GM21390 (cell line): ENCODE data around the gene UQCRHL.
A peak's percentile ranks its signal among the peaks of the same experiment; 100 is the strongest.
"Not testable (repeated sequence)": the region's sequence is repeated elsewhere in the genome, so short reads cannot be mapped to it uniquely, and the experiment has no call there.

Experiments used
- ATAC-seq: cut with Tn5 transposase; IDR thresholded peaks from one replicate; pipeline ENCODE4 v1.9.1; 2021; ENCODE audit not compliant: unreplicated experiment

Gene UQCRHL

DNA sequence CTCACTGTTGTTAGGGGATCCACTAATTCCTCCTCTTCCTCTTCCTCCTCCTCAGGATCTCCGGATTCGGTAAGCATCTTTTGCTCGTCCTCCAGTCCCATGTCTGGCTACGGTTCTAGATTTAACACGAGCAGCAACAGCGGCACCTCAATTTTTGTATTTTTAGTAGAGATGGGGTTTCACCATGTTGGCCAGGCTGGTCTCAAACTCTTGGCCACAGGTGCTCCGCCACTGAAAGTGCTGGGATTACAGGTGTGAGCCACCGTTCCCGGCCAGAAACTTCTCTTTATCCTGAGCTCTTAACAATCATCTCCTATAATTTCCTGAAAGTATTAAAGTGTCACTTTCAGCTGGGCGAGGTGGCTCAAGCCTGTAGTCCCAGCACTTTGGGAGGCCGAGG lies at the start of gene UQCRHL:
TSS of gene UQCRHL (minus strand) at position 101 of the 400 bp plus-strand sequence. CDS start at position 101, 0 bp downstream.
- ATAC-seq: not testable (repeated sequence)

DNA sequence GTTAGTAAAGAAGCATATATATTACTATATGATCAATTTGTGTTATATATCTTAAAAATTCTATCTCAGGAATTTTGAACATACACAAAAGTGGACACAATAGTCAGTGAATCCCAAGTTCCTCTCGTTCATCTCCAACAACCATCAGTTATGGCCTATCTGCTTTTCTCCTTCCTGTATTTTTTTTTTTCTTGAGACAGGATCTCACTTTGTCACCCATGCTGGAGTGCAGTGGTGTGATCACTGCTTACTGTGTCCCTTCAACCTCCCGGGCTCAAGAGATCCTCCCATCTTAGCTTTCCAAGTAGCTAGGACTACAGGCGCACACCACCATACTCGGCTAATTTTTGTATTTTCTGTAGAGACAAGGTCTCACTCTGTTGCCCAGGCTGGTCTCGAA lies 49.4 kb upstream of the UQCRHL start:
- ATAC-seq: no peak

DNA sequence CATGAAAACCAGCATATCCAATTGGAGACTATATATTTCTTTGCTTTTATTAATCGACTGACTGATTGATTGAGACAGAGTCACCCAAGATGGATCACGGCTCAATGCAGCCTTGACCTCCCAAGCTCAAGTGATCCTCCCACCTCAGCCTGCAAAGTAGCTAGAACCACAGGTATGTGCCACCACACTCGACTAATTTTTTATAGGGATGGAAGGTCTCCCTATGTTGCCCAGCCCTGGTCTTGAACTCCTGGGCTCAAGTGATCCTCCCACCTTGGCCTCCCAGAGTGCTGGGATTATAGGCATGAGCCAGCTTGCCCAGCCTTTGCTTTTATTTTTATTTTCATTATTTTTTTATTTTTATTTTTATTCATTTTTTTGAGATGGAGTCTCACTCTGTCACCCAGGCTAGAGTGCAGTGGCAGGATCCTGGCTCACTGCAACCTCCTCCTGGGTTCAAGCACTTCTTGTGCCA lies 45.4 kb upstream of the UQCRHL start:
- no peak for ATAC-seq

DNA sequence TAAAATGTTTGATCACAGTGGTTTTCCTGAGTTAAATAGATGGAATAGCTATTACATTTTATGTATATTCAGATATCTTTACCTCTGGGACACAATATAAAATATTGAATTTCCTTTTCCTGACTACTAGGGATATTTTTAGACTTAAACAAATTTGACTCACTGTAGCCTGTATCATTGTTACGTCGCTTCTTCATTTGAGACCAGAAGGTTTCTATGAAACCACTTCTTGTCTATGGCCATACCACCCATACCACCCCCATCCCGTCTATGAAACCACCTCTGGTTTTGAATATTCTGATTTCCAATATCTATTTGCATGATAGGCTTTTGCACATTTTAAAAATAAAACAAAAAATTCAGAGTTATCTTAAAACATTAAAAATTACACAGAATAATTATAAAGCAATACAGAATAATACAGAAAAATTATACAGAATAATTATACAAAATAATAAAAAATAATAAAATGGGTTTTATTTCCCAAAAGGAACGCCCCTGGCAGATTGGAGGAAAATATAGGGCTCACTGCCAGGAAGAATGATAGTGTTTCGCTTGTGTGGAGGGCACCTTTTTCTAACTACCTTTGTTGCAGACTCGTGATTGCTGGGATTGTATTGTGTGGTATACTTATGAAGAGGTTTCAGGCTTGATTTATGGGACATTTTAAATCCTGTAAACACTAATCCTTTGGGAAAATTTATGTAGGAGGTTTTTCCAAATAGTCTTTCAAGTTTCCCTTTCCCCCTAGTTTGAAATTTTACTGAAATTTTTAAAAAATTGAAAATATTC lies 44.8 kb upstream of the UQCRHL start:
- no peak for ATAC-seq

DNA sequence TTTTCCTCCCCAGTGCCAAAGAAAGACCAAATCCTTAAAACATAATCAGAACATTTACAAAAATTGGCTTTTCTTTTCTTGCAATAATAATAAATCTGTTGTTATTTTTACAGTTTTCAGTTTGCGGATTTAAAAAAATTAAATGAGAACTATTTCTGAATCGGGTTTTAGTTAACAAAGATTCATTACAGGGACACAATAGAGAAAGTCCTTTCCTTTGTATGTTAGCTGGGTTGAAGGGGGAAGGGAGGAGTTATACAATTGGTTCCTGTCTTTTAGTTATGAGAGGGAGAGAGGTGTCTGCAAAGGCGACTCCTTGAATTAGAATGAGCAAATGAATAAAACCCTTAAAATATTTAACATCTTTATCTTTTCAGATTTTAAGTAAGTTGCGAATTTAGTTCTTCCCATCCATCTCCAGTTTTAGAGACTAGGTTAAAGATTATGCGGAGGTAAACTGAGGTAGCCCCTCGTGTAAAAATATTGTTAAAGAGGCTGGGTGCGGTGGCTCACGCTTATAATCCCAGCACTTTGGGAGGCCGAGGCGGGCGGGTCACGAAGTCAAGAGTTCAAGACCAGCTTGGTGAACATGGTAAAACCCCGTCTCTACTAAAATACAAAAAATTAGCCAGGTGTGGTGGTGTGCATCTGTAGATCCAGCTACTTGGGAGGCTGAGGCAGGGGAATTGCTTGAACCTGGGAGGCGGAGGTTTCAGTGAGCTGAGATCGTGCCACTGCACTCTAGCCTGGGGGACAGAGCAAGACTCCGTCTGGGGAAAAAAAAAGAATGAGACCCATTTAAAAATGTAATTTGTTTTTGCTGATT lies 44.0 kb upstream of the UQCRHL start:
- ATAC-seq: no peak

DNA sequence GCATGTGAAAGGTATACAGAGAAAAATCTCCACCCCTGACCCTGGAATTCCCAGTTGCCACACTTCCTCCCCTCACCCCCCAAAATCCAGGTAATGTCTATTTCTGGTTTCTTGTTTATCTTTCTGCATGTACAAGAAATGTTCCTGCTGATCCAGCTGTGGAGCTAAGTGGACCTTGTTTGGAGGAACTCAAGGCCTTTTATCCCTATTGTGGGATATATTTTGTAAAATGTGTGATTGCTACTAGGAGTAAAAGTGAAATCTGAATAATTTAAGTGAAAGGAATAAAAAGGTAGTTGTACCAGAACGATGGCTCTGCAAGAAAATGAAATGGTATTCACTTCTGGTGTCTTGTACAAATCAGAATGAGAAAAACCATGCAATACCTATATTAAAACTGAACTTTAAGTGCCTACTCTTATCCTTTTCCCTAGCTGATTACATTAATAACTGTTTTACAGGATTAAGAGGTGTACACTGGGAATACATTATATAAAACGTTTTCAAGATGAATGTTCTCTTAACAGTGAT lies 43.1 kb upstream of the UQCRHL start:
- ATAC-seq: no peak

DNA sequence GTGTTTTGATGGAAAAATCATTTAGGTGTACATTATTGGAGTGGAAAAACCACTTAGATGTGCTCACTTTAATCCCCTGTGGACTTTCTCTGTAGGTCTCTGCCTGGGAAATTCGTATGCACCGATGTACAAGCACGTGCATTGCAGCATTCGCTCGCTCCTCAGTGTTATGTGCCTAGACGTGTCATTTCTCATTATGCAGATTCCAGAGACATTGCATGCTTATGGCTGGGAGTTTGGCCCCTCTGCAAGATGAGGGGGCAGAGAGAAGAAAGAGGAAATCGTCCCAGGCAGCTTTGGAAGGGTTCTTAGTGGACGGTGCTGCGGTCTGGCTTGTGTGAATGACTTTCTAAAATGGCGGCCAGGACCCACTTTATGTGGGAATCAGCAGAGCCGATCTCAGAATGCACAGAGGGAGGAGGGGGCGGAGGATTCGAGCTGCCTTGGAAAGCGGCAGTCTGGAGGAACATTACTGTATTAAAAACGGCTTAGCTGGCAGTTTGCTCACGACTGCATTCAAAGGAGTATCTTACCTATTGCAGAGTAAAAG lies 42.4 kb upstream of the UQCRHL start:
- no peak for ATAC-seq

DNA sequence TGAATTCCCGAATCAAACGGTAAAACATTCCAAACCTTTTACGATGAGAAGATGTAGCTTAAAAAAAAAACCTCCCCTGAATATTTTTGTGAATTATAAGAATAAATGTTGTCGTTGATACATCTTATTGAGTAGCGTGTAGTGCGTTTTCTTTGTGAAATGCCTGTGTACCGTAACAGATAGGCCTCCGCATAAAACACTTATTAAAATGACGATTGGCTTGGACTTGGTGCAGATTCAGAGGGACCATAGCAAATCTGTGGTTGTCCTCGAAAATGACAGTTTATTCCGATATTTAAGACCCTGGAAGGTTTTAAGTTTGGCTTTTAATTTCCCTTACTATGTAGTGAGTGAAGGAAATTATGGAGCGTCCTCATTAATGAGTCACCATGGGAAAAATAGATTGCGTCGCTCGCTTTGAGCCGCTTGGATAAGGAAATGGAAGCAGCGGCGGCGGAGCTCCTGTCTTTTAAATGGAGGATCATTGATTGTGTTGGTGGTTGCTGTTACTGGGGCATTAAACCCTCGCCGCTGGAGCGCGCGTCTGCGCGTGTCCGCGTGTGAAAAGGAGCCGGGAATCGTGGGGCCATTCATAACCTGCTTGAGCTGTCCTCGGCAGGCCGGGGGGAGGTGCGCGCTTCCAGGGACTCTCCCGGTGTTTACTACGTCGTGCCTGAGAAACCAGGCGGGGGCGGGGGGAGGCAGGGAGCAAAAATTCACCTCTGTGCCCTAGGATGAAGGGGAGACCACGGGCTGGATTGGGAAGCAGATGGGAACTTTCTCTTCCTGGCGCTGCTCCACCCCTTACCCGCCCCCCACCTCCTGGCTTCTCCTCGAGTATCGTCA lies 41.7 kb upstream of the UQCRHL start:
- ATAC-seq: no peak

DNA sequence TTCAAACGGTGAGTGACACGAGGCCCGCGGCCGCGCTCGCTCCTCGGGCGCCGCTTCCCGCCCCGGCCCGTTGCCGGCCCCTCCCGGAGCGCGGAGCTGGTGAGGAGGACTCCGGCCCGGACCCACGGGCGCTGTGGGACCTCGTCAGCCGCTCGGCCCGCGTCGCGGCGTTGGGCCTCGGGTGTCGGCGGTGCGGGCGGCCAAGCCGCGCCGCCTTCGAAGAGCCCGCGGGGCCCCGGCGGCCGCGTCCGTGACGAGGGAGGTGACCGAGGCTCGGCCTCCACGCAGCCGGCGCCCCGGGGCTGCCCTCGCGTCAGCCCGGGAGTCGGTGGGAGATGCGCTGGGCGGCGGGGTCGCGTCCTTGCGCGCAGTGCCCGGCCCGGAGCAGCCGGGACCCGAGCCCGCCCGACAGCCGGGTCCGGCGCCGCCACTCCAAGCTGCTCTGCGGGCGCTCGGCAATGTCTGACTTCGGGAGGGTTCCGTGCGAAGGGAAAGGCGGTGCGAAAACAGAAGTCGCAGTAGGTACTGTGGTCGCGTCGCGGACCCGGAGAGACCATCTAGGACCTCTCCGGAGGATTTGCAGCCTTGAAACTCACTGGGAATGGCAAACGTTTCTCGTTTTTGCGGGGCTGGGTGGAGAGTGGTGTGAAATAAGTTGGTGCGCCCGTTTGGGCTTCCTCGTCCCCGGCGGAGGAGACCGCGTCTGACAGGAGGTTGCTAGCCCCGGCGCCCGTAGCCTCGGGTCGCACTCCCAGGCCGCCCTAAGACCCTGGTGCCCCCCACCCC lies 40.9 kb upstream of the UQCRHL start:
- no peak for ATAC-seq

DNA sequence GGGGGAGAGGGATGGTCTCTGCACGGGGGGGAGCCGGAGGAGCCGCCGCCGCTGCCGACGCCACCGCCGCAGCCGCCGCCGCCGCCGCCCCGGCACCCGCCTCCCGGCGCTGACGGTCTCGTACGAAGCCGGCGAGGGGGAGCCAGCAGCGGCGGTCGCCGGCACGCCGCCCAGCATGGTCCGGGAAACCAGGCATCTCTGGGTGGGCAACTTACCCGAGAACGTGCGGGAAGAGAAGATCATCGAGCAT lies 40.4 kb upstream of the UQCRHL start:
- no peak for ATAC-seq

DNA sequence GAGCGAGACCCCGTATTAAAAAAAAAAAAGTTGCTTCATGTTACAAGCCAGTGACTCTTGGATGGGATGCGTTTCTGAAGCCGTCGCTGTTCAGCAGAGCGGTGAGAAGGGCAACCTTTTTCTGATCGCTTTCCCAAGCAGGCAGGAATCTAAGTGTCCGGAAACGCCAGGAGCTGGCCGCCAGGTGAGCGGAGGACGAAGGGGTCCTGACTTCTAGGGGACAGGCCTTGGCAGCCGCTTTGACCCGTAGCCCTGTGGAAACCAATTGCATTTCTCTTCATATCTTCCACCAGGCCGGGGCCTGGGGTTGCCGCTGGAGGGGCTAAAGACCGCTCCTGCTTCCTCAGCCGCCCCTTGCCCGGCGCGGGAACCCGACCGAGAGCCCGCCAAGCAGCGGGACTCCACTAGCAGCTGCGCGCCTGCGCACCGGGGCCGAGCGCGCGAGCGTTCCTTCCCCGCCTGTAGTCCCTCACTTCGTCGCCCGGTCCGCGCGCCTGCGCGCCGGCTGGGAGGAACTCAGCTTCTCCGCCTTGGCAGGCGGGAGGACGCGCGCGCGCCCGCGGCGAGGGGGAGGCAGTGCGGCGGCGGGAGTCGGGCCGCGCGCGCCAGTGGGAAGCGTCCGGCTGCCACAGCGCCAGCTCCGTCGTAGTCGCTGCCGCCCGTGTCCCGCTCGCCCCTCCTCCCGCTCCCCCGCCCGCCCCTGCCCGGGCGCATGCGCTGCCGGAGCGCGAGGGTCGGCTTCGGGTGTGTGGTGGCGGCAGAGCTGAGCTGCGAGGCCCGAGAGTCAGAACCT lies 39.8 kb upstream of the UQCRHL start, which contains the start of gene SPEN:
TSS of gene SPEN (plus strand) at position 608 of the 793 bp plus-strand sequence. CDS start 361 bp downstream, outside the sequence.
- peak; percentile 56 for ATAC-seq

DNA sequence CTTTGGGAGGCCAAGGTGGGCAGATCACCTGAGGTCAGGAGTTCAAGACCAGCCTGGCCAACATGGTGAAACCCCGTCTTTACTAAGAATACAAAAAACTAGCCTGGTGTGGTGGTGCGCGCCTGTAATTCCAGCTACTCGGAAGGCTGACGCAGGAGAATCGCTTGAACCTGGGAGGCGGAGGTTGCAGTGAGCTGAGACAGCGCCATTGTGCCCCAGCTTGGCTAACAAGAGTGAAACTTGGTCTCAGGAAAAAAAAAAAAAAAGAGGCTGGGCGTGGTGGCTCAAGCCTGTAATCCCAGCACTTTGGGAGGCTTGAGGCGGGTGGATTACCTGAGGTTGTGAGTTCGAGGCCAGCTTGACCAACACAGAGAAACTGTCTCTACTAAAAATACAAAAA lies 38.6 kb upstream of the UQCRHL start:
- ATAC-seq: not testable (repeated sequence)

DNA sequence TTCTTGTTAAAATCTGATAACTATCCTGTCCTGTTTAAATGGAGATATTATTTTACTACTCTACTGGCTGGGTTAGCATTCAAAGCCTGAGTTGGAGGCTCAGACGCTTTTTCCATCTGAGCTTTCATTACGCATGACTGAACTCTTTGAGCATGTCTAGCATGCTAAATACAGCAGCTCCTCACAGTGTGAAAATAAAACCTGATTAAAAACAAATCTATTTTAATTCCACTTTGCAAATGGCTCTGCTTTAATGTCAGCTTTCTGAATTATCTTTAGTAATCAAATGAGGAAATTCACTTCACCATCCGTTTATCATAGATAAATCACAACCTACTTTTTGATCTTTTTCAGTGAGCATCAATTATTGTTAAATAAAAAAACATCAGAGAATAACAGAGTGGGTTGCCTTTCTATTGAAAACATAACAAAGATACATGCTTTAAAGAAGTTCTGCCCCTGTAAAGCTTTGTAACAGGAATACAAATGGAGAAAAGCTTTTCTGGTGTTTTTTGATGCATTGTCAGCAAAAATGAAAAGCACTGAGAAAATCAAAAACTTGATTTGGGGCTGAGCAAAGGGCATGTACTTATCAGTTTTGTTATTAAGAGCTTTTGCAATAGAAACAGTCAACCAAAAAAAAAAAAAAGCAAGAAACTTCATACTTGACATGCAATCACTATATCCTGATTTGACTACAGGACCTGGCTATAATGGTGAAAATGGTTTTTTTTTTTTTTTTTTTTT lies 36.5 kb upstream of the UQCRHL start:
- no peak for ATAC-seq

DNA sequence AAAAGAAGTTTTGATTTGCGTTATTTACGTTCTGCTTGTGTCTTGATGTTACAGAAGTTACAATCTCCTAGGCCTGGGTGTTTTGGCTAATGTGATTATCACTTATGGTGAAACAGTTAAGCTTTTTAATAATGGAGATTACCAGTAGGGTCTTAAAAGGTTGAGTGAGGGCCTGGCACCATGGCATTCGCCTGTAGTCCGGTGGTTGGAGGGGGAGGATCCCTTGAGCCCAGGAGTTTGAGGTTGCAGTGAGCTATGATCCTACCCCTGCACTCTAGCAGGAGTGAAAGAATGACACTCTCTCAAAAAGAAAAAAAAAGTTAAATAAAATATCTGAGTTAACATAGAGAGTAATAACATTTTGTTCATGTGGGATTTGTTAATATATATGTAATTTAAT lies 31.3 kb upstream of the UQCRHL start:
- no peak for ATAC-seq

DNA sequence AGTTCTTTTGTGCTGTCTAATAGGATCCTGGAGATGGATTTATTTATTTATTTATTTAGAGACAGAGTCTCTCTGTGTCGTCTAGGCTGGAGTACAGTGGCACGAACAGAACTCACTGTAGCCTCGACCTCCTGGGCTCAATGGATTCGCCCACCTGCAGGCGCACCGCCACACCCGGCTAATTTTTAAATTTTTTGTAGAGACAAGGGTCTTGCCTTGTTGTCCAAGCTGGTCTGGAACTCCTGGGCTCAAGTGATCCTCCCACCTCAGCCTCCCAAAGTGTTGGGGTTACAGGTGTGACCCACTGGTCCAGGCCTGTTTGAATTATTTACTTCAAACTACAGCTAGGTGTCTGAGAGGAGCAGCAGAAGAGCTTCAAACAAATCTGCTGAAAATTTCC lies 30.5 kb upstream of the UQCRHL start:
- ATAC-seq: no peak

DNA sequence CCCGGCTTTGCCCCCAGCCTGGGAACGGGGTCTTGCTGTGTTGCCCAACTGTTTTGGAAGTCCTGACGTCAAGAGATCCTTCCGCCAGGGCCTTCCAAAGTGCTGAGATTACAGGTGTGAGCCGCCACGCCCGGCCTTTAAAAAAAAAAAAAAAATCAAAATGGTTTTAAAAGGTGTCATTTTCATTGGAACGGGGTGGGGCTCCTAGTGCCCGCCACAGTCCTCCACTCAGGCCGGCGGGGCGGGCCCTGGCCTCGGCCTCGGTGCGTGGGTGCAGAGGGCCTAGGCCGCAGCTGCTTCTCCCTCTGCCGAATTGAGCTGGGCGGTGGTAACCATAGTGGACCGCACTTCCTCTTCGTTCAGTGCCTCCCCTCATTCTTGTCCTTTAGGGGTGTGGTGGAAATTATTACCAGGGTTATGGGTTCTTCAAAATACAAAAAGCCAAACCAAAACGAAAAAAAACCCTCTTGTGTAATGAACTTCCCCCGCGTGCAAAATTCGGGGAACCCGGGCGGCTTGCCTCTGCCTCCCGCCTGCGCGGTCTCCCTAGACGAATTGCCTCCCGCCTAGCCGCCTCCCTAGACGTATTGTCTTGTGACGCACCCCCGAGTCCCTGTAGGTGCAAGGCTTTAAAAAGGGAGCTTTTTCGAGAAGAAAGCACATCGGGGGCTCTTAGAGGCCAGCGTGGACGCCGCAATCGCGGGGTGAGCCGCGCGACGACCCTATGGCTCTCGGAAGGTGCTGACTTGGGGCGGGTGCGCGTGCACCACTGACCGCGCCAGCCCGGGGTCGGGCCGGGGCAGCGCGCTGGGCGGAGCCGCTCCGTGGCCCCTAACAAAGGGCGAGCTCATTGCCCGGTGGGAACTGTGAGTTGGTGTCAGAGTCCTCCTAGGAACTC lies 29.6 kb upstream of the UQCRHL start:
- no peak for ATAC-seq

DNA sequence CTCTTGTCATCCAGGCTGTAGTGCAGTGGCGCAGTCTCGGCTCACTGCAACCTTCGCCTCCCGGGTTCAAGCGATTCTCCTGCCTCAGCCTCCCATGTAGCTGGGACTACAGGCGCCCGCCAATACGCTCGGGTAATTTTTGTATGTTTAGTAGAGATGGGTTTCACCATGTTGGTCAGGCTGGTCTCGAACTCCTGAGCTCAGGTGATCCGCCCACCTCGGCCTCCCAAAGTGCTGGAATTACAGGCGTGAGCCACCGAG lies 29.0 kb upstream of the UQCRHL start:
- not testable (repeated sequence) for ATAC-seq
